ENCODE results near the gene CDK14.

Gene CDK14

DNA sequence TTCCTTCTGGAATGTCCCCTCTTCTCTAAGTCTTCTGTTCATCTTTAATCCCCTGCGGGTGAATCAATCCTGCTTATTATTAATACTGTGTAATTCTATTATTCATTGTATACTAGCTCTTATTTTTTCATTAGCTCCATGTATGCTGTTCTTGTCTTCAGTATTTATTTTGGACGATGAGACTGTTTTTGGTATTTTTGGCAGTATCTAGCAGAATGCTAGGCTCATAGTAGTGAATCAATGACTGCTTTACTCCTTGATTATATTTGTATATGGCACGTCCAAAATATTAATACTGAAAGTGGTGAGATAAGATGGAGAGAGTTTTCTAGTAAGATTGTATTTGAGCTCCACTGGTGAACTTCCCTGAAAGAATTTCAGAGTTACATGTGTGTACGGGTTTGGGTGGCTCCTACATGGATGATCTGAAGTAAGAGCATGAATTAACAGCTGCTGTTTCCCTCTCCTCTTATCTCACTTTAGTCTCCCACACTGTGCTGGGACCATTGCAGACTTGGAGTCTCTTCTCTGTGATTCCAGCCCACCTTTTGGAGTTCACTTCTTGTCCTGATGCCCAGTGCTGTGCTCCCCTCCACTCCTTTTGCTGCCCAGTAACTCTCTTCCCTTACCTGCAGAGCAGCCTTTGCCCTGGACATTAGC, 226.0 kb downstream of the CDK14 start:
- H3K36me3 ChIP-seq (replicated peaks; ENCODE audit: insufficient read depth, low read length) = no peaks in the 10 kb centered on the region
- H2AFZ ChIP-seq (ENCODE audit: low read length) = no peak overlapping the region
- DNase-seq = no peak
- H3F3A ChIP-seq (ENCODE audit: insufficient read depth, low read length) = no peaks in the 10 kb centered on the region
- H3K4me2 ChIP-seq (ENCODE audit: low read depth, low read length) = no peak overlapping the region
- no peaks in the 10 kb centered on the region for H3K27me3 ChIP-seq (replicated peaks; ENCODE audit: insufficient read depth, low read length)
- peaks cover 96% of the 10 kb centered on the region for H3K79me2 ChIP-seq (ENCODE audit: low read length)
- no peaks in the 10 kb centered on the region for H3K4me1 ChIP-seq (ENCODE audit: low read length)
- TF ChIP-seq, protein P1, sequence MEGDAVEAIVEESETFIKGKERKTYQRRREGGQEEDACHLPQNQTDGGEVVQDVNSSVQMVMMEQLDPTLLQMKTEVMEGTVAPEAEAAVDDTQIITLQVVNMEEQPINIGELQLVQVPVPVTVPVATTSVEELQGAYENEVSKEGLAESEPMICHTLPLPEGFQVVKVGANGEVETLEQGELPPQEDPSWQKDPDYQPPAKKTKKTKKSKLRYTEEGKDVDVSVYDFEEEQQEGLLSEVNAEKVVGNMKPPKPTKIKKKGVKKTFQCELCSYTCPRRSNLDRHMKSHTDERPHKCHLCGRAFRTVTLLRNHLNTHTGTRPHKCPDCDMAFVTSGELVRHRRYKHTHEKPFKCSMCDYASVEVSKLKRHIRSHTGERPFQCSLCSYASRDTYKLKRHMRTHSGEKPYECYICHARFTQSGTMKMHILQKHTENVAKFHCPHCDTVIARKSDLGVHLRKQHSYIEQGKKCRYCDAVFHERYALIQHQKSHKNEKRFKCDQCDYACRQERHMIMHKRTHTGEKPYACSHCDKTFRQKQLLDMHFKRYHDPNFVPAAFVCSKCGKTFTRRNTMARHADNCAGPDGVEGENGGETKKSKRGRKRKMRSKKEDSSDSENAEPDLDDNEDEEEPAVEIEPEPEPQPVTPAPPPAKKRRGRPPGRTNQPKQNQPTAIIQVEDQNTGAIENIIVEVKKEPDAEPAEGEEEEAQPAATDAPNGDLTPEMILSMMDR (IDR thresholded peaks at IDR 0.05; ENCODE audit: low read length) = no peak
- TF ChIP-seq EZH2 (optimal IDR thresholded peaks at IDR 0.05; ENCODE audit: low read depth, low read length) (no peak), EZH2phosphoT487 (IDR thresholded peaks at IDR 0.05; ENCODE audit: low read length) (no peak)
- no peaks in the 10 kb centered on the region for H3K9me2 ChIP-seq (replicated peaks; ENCODE audit: insufficient read depth, low read length)
- no peak overlapping the region for H3K9ac ChIP-seq (ENCODE audit: low read length)
- 0 out of 2 replicates have a peak, but pooled peaks cover 3% of the 10 kb centered on the region for H4K20me1 ChIP-seq (ENCODE audit: insufficient read depth, low read length)
- no peaks in the 10 kb centered on the region for H3K9me3 ChIP-seq (replicated peaks; ENCODE audit: insufficient read depth, low read length)
- H3K4me3 ChIP-seq (ENCODE audit: low read length) = no peak overlapping the region
- H3K27ac ChIP-seq (ENCODE audit: low read length) = no peak overlapping the region

DNA sequence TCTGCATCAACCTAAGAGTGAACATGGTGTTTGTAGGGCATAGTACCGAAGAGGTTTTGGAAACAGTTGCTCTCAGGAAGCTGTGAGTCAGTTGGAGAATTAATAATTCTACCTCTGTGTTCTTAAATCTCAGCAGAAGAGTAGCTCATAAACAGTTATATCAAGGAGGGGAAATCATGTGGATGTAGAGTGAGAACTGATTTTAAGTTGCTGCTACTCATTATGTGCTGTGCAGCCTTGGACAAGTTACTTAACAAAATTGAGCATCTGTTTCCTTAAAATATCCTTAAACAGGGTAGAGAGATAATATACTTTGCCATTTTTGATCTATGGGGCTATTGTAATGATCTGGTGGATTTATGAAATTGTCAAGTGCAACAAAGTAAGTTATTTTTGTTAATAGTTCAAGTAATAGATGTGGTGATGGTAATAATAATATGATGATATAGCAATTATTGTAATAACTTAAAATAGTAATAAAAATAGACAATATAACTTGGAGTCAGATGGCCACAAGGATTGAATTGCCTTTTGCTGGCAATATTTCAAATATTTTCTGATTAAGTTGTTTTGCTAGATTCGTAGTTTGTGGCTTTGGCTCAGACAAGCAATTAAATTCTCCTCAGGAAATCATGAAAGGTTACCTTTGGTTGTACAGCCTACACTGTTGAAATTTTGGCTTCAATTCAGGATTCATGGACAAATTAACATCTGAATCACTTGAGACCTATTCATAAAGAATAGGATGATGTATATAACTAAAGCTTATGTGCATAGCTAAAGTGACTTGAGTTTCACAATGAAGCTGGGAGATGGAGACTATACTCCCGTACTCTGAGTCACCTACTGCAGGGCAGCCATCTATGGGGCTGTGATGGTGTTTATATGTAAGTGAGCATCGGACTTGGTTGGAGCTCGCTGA, 228.5 kb downstream of the CDK14 start:
- Histone ChIP-seq H3K9ac (ENCODE audit: low read length) (no peak overlapping the region), H3K27ac (ENCODE audit: low read length) (no peak overlapping the region), H3K36me3 (replicated peaks; ENCODE audit: insufficient read depth, low read length) (peaks cover 7% of the 10 kb centered on the region; the same call in 1 of the 2 replicates), H3K4me1 (ENCODE audit: low read length) (no peaks in the 10 kb centered on the region), H3K4me2 (ENCODE audit: low read depth, low read length) (no peak overlapping the region), H3F3A (ENCODE audit: insufficient read depth, low read length) (no peaks in the 10 kb centered on the region), H2AFZ (ENCODE audit: low read length) (no peak overlapping the region), H3K9me3 (replicated peaks; ENCODE audit: insufficient read depth, low read length) (no peaks in the 10 kb centered on the region), H3K9me2 (replicated peaks; ENCODE audit: insufficient read depth, low read length) (no peaks in the 10 kb centered on the region), H4K20me1 (ENCODE audit: insufficient read depth, low read length) (0 out of 2 replicates have a peak, but pooled peaks cover 3% of the 10 kb centered on the region), H3K4me3 (ENCODE audit: low read length) (no peak overlapping the region), H3K79me2 (ENCODE audit: low read length) (peaks cover 96% of the 10 kb centered on the region), H3K27me3 (replicated peaks; ENCODE audit: insufficient read depth, low read length) (no peaks in the 10 kb centered on the region)
- TF ChIP-seq, protein P1 (IDR thresholded peaks at IDR 0.05; ENCODE audit: low read length) = no peak
- TF ChIP-seq EZH2 (optimal IDR thresholded peaks at IDR 0.05; ENCODE audit: low read depth, low read length) (no peak), EZH2phosphoT487 (IDR thresholded peaks at IDR 0.05; ENCODE audit: low read length) (no peak)
- no peak for DNase-seq

DNA sequence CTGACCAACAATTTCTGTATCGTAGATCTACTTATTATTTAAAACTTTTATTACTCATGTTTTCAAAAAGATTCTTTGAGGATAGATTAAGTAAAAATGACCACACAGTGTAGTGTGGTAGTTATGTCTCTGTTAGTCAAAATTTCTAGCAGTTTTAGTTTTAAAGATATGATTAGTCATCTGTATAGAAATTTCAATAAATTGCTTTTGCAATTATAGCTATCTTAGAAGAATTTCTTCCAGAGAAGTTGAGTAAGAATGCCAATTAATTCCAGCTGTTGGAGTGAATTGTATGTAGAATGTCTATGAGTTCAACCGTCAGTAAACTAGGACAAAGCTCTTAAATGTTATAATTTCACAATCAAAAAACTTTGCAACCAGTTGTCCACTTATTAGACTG, 229.7 kb downstream of the CDK14 start:
- no peaks in the 10 kb centered on the region for H3K9me3 ChIP-seq (replicated peaks; ENCODE audit: insufficient read depth, low read length)
- H3K4me2 ChIP-seq (ENCODE audit: low read depth, low read length) = no peak overlapping the region
- H3K79me2 ChIP-seq (ENCODE audit: low read length) = peaks cover 96% of the 10 kb centered on the region
- no peaks in the 10 kb centered on the region for H3K27me3 ChIP-seq (replicated peaks; ENCODE audit: insufficient read depth, low read length)
- DNase-seq = no peak
- 0 out of 2 replicates have a peak, but pooled peaks cover 3% of the 10 kb centered on the region for H4K20me1 ChIP-seq (ENCODE audit: insufficient read depth, low read length)
- TF ChIP-seq EZH2phosphoT487 (IDR thresholded peaks at IDR 0.05; ENCODE audit: low read length) (no peak), EZH2 (optimal IDR thresholded peaks at IDR 0.05; ENCODE audit: low read depth, low read length) (no peak)
- TF ChIP-seq, protein P1 (IDR thresholded peaks at IDR 0.05; ENCODE audit: low read length) = no peak
- H3K9me2 ChIP-seq (replicated peaks; ENCODE audit: insufficient read depth, low read length) = no peaks in the 10 kb centered on the region
- no peak overlapping the region for H3K27ac ChIP-seq (ENCODE audit: low read length)
- H3K4me3 ChIP-seq (ENCODE audit: low read length) = no peak overlapping the region
- no peak overlapping the region for H3K9ac ChIP-seq (ENCODE audit: low read length)
- H2AFZ ChIP-seq (ENCODE audit: low read length) = no peak overlapping the region
- H3F3A ChIP-seq (ENCODE audit: insufficient read depth, low read length) = no peaks in the 10 kb centered on the region
- H3K36me3 ChIP-seq (replicated peaks; ENCODE audit: insufficient read depth, low read length) = peaks cover 7% of the 10 kb centered on the region; the same call in 1 of the 2 replicates
- H3K4me1 ChIP-seq (ENCODE audit: low read length) = no peaks in the 10 kb centered on the region
